GM21825 (cell line): ENCODE measurements around the gene SLIT3.

Source experiments
- ATAC-seq: cut with Tn5 transposase; IDR thresholded peaks from one replicate; pipeline ENCODE4 v1.9.1; 2021; ENCODE audit warnings: mild to moderate bottlenecking, moderate library complexity; ENCODE audit not compliant: unreplicated experiment

The SLIT3 gene

GRCh38 chr5:168847511-168848073, 453.3 kb downstream of the SLIT3 start:
- no peak for ATAC-seq

GRCh38 chr5:168844922-168845296, 456.0 kb downstream of the SLIT3 start:
- ATAC-seq, result no peak

GRCh38 chr5:168844016-168844921, 456.7 kb downstream of the SLIT3 start:
- ATAC-seq, result no peak

- no peak for ATAC-seq
Observed at GRCh38 chr5:168843277-168844015, 457.5 kb downstream of the SLIT3 start.

DNA sequence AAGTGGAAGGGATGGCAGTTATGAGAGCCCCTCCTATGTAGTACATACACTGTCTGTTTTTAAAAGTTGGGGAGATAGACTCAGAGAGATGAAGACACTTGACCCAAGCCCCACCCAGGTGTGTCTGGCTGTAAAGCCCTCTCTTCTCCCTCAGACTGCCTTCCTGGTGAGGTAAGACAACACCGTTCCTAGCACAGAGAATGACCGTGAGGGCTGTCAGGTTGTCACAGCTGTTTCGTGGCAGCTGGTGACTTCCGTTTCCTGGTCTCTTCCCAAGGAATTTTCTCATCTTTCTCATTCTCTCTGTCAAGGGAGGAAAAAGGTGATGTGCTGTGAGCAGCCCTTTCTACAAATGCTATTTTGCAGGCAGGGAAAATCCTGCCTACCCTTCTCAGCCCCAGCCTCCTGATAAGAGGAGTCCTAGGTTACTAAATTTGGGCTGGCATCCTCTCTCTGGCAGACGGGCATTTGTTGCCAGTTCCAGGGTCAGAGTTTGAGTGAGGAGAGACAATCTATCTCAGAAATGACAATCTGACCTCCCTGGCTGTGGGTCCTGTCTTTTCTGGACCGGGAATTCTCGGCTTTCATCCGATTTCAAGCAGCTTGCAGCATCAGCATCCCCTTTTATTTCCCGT, 458.3 kb downstream of the SLIT3 start:
- no peak for ATAC-seq

GRCh38 chr5:168837852-168838251, 463.1 kb downstream of the SLIT3 start:
- no peak for ATAC-seq

- no peak for ATAC-seq
Observed at GRCh38 chr5:168836603-168837231, 464.2 kb downstream of the SLIT3 start.

GRCh38 chr5:168833936-168834335, 467.0 kb downstream of the SLIT3 start:
- no peak for ATAC-seq

DNA sequence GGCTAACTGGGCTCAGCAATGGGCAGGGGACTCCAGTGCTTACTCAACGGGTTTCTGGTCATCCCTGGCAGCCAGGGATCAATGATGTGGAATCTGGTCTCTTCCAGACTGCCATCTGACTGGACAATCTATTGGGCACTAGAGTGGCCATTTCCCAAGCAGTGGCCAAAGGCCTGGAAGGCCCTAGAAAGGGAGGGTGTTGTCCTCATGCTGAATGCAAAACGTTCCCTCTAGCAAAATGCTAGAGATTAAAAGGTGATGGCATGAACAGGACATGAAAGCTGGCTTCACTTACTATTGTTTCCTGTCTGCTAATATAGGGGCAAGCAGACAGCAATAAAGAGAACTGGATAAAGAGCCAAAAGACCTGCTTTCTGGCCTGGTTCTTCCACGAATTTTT, 467.6 kb downstream of the SLIT3 start:
- ATAC-seq, result no peak

- no peak for ATAC-seq
Observed at GRCh38 chr5:168832308-168832707, 468.6 kb downstream of the SLIT3 start.

- no peak for ATAC-seq
Observed at GRCh38 chr5:168831383-168831782, 469.6 kb downstream of the SLIT3 start.

GRCh38 chr5:168830833-168831232, 470.1 kb downstream of the SLIT3 start:
- ATAC-seq, result no peak

DNA sequence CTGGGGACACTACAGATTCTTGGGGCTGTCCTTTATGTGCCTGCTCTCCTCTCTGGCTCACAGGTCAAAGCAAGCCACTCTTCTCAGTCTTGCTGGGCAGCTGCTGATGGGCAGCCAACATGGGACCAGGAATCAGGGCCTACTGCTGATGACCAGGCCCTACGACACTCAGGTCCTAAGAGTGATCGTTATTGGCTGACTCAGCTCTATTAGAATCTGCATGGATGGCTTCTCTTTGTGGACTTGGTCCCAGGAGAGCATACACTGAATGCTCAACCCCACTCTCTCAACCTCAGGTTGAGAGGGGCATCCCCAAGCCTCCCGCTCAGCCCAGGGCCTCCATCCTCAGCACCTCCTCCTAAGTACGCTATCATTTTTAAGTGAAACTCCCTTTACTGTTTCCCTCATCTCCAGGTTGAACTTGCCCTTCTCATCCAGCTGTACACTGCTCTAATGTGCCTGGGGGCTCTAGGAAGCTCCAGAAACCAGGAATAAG, 471.0 kb downstream of the SLIT3 start:
- no peak for ATAC-seq

DNA sequence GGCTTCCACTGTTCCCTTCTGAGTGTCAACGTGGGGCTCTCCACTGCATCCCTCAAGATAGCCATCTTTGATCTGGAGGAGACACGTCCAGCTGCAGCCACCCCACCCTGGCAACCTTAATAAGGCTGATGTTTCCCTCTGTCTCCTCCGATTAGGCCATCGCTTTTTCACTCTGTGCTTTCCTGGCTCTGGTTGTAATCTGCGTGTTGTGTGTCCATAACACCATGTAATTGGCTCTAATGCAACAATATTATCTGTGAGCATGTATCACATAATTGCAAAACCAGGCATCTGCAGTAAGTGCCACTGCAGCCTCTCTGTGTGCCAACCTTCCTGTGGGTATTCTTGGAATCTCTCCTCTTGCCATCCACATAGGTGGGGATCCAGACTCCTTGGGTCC, 471.9 kb downstream of the SLIT3 start:
- no peak for ATAC-seq

- no peak for ATAC-seq
Observed at GRCh38 chr5:168827636-168828035, 473.3 kb downstream of the SLIT3 start.

DNA sequence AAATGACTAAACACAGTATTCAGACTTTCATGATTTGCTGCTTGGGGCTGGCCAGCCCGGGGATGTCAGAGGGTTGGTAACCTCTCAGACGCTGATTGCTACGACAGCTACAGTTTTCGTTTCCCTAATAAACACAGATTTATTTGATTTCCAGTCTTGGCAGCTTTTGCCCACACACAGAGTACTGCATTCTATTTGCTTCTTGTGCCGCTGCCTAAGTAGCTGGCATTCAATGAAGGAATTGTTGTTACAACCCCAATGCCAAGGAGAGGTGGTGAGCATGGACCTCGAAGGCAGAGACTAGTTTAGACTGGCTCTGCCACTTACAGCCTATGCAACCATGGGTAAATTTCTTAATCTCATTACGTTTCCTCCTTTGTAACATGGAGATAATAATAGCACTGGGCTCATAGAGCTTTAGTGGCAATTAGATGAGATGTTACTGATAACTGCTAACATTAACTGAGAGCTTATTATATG, 474.7 kb downstream of the SLIT3 start:
- no peak for ATAC-seq

DNA sequence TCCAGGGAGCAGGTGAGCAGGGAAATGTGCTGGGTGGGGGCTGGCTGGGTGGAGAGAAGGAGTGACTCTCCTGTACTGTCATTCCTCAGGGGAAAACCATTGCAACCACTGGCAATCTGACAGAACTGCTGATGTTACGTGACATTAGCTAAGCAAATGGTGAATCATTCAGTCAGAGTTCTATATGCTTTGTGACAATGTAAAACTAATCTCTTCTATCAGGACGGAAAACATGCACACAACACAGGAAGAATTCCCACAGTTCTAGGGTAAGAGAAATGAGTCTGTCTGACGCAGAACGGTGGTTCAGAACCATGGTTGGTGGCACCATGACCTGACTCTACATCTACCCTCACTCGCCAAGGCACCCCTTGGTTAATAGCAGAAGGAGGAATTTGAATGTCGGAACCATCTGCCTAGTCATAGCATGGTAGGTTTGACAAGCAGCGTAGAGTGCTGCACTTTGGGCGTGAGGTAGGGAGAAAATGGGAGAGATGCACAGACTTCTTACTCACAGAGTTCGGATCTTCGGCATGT, 478.1 kb downstream of the SLIT3 start:
- ATAC-seq, result no peak

DNA sequence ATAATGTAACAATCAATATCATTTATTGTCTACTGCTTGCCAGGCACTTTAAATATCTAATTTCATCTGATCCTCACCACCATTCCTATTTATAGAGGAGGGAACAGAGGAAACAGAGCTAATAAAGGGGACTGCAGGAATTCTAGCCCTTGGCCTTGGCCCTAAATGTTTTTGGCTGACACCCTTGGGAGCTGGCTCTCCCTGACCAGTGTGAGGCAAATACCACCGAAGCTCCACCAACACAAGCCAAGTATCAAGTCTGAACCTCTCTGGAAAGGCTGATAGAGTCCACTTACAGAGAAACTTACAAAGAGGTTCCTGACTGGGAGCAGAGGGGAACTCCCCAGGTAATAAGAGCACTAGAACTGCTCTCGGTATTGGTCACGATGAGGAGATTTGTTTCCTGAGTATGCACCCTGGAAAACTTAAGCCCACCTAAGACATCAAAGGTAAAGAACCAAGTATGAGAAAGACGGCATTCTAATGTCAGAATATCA, 478.6 kb downstream of the SLIT3 start:
- no peak for ATAC-seq

- ATAC-seq, result no peak
Observed at GRCh38 chr5:168820874-168821273, 480.1 kb downstream of the SLIT3 start.

DNA sequence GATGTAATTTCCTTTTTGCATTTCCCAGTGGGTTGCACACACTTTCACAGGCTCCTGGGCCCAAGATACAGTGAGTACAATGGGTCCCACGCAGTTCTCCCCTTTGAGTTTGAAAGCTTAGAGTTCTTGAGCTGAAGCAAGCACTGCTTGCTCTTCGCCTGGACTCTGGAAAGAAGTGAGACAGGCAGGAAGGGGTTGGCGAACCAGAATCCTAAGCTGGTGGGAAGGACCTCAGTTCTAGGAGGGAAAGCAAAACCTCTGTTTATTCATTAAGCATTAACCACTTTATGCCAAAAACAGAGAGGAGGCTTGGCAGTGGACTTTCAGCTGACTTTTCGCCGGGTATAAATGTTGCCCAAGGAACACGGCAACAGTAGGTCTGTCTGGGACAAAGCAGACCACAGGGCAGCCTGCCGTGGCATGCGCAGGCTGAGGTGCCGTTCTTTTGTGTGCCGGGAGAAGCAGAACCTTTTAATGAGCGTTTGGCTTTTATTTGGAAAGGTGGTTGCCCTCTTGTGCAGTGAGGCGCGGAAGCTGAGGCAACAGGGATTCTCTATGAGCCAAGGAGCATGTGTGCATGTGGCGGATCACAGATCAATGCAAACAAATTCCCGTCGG, 481.8 kb downstream of the SLIT3 start:
- no peak for ATAC-seq
